ENCODE measurements around the gene FAM20C. TPM values are rescaled to one million over a fixed set of nuclear protein-coding genes. Genes with fewer than 3 reads are reported as not detected.

The FAM20C gene
- total RNA-seq, 2 experiments from 2014 or later: not detected

GRCh38 chr7:216360-217300, 24.3 kb downstream of the FAM20C start:
- ChIA-PET CTCF (ENCODE audit: unreplicated experiment) (no interaction called here), POLR2A (no interaction called here)
- no peak for TF ChIP-seq EZH2phosphoT487 (IDR thresholded peaks at IDR 0.05; ENCODE audit: borderline replicate concordance, low read depth, low read length)
- no peak for TF ChIP-seq CTCF (conservative IDR thresholded peaks at IDR 0.05; ENCODE audit: low read length)
- BruUV-seq (replicated peaks): no TSS peak
- Histone ChIP-seq H3K79me2 (ENCODE audit: insufficient read depth, low read depth, low read length) (no peaks in the 10 kb centered on the region), H4K20me1 (ENCODE audit: insufficient read depth, low read length) (no peaks in the 10 kb centered on the region), H3K9me3 (ENCODE audit: low read length) (no peaks in the 10 kb centered on the region), H3K27ac (ENCODE audit: low read depth, low read length, poor library complexity, severe bottlenecking) (no peak overlapping the region), H3K4me1 (ENCODE audit: insufficient read depth, low read length, poor library complexity, severe bottlenecking) (no peaks in the 10 kb centered on the region), H3K4me2 (ENCODE audit: low read length) (no peak overlapping the region), H2AFZ (ENCODE audit: low read length) (no peak overlapping the region), H3K9me2 (ENCODE audit: insufficient read depth, low read length) (no peaks in the 10 kb centered on the region), H3K36me3 (ENCODE audit: insufficient read depth, low read length) (no peaks in the 10 kb centered on the region), H3K4me3 (ENCODE audit: low read depth, low read length, poor library complexity, severe bottlenecking) (no peak overlapping the region)
- DNase-seq (ENCODE audit: low spot score): no peak
- intact Hi-C loops (cut with micrococcal nuclease; ENCODE audit: unreplicated experiment): no loop called here

- Histone ChIP-seq H3K36me3 (ENCODE audit: insufficient read depth, low read length) (no peaks in the 10 kb centered on the region), H4K20me1 (ENCODE audit: insufficient read depth, low read length) (no peaks in the 10 kb centered on the region), H2AFZ (ENCODE audit: low read length) (no peak overlapping the region), H3K4me3 (ENCODE audit: low read depth, low read length, poor library complexity, severe bottlenecking) (no peak overlapping the region), H3K9me3 (ENCODE audit: low read length) (no peaks in the 10 kb centered on the region), H3K79me2 (ENCODE audit: insufficient read depth, low read depth, low read length) (no peaks in the 10 kb centered on the region), H3K4me2 (ENCODE audit: low read length) (no peak overlapping the region), H3K27ac (ENCODE audit: low read depth, low read length, poor library complexity, severe bottlenecking) (no peak overlapping the region), H3K4me1 (ENCODE audit: insufficient read depth, low read length, poor library complexity, severe bottlenecking) (no peaks in the 10 kb centered on the region), H3K9me2 (ENCODE audit: insufficient read depth, low read length) (no peaks in the 10 kb centered on the region)
- DNase-seq (ENCODE audit: low spot score): no peak
- TF ChIP-seq CTCF (conservative IDR thresholded peaks at IDR 0.05; ENCODE audit: low read length) (no peak), EZH2phosphoT487 (IDR thresholded peaks at IDR 0.05; ENCODE audit: borderline replicate concordance, low read depth, low read length) (no peak)
- intact Hi-C loops (cut with micrococcal nuclease; ENCODE audit: unreplicated experiment): no loop called here
- CTCF ChIA-PET (ENCODE audit: unreplicated experiment): interaction anchor here (0.7 kb wide), 1 partner anchor 14 kb away, joined by 5 read pairs; no protein-coding TSS in a partner anchor
- no TSS peak for BruUV-seq (replicated peaks)
- POLR2A ChIA-PET: no interaction called here
These were observed 25.4 kb downstream of the FAM20C start for GRCh38 chr7:217781-218180.

GRCh38 chr7:218316-218715, 25.9 kb downstream of the FAM20C start:
- Histone ChIP-seq H3K4me1 (ENCODE audit: insufficient read depth, low read length, poor library complexity, severe bottlenecking) (no peaks in the 10 kb centered on the region), H3K9me3 (ENCODE audit: low read length) (no peaks in the 10 kb centered on the region), H3K27ac (ENCODE audit: low read depth, low read length, poor library complexity, severe bottlenecking) (no peak overlapping the region), H3K9me2 (ENCODE audit: insufficient read depth, low read length) (no peaks in the 10 kb centered on the region), H3K36me3 (ENCODE audit: insufficient read depth, low read length) (no peaks in the 10 kb centered on the region), H4K20me1 (ENCODE audit: insufficient read depth, low read length) (no peaks in the 10 kb centered on the region), H3K4me3 (ENCODE audit: low read depth, low read length, poor library complexity, severe bottlenecking) (no peak overlapping the region), H3K4me2 (ENCODE audit: low read length) (no peak overlapping the region), H2AFZ (ENCODE audit: low read length) (no peak overlapping the region), H3K79me2 (ENCODE audit: insufficient read depth, low read depth, low read length) (no peaks in the 10 kb centered on the region)
- intact Hi-C loops (cut with micrococcal nuclease; ENCODE audit: unreplicated experiment): no loop called here
- TF ChIP-seq CTCF (conservative IDR thresholded peaks at IDR 0.05; ENCODE audit: low read length): no peak
- no peak for TF ChIP-seq EZH2phosphoT487 (IDR thresholded peaks at IDR 0.05; ENCODE audit: borderline replicate concordance, low read depth, low read length)
- ChIA-PET CTCF (ENCODE audit: unreplicated experiment) (interaction anchor here (0.7 kb wide), 1 partner anchor 14 kb away, joined by 5 read pairs; no protein-coding TSS in a partner anchor), POLR2A (no interaction called here)
- no peak for DNase-seq (ENCODE audit: low spot score)
- no TSS peak for BruUV-seq (replicated peaks)
